ENCODE results near the gene CAPN9.
"Not testable (repeated sequence)": the region's sequence is repeated elsewhere in the genome, so short reads cannot be mapped to it uniquely, and the experiment has no call there.

CAPN9 gene, protein sequence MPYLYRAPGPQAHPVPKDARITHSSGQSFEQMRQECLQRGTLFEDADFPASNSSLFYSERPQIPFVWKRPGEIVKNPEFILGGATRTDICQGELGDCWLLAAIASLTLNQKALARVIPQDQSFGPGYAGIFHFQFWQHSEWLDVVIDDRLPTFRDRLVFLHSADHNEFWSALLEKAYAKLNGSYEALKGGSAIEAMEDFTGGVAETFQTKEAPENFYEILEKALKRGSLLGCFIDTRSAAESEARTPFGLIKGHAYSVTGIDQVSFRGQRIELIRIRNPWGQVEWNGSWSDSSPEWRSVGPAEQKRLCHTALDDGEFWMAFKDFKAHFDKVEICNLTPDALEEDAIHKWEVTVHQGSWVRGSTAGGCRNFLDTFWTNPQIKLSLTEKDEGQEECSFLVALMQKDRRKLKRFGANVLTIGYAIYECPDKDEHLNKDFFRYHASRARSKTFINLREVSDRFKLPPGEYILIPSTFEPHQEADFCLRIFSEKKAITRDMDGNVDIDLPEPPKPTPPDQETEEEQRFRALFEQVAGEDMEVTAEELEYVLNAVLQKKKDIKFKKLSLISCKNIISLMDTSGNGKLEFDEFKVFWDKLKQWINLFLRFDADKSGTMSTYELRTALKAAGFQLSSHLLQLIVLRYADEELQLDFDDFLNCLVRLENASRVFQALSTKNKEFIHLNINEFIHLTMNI

DNA sequence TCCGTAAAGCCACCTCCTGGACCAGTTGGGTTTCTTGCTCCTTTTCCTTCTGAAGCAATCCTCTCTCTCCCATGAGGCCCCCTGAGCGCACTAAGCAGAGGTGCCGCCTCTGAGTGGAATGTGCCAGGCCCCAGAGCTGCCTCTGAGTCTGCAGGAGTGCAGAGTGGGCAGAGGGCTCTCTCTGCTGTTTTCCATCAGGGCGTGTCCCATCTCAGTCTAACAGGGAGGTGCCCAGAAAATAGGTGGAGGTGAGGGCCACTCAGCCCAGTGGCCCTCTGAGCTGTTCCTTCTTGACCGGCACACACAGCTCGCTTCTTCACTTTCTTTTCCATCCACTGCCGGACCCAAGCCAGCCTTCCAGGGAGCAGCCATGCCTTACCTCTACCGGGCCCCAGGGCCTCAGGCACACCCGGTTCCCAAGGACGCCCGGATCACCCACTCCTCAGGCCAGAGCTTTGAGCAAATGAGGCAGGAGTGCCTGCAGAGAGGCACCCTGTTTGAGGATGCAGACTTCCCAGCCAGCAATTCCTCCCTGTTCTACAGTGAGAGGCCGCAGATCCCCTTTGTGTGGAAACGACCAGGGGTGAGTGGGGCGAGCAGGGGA lies at the start of gene CAPN9:
TSS of gene CAPN9 (plus strand) at position 262 of the 604 bp plus-strand sequence. CDS start at position 371, 109 bp downstream.
- H3K4me3 Mint-ChIP-seq, result no peak within 1 kb of the TSS
- no peaks in the 10 kb centered on the region for H3K36me3 Mint-ChIP-seq (ENCODE audit: low read depth)
- peaks cover 8% of the 10 kb centered on the region for H3K27me3 Mint-ChIP-seq (ENCODE audit: low read depth)
- peaks cover 50% of the 10 kb centered on the region for H3K4me1 Mint-ChIP-seq
- TF ChIP-seq, protein P1, sequence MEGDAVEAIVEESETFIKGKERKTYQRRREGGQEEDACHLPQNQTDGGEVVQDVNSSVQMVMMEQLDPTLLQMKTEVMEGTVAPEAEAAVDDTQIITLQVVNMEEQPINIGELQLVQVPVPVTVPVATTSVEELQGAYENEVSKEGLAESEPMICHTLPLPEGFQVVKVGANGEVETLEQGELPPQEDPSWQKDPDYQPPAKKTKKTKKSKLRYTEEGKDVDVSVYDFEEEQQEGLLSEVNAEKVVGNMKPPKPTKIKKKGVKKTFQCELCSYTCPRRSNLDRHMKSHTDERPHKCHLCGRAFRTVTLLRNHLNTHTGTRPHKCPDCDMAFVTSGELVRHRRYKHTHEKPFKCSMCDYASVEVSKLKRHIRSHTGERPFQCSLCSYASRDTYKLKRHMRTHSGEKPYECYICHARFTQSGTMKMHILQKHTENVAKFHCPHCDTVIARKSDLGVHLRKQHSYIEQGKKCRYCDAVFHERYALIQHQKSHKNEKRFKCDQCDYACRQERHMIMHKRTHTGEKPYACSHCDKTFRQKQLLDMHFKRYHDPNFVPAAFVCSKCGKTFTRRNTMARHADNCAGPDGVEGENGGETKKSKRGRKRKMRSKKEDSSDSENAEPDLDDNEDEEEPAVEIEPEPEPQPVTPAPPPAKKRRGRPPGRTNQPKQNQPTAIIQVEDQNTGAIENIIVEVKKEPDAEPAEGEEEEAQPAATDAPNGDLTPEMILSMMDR (IDR thresholded peaks at IDR 0.05; ENCODE audit: unreplicated experiment in 3 of 3), result no peak
- H3K27ac Mint-ChIP-seq, result peak within 1 kb of the TSS; percentile 37 to 69 (median 44)
- H3K9me3 Mint-ChIP-seq, result no peaks in the 10 kb centered on the region

DNA sequence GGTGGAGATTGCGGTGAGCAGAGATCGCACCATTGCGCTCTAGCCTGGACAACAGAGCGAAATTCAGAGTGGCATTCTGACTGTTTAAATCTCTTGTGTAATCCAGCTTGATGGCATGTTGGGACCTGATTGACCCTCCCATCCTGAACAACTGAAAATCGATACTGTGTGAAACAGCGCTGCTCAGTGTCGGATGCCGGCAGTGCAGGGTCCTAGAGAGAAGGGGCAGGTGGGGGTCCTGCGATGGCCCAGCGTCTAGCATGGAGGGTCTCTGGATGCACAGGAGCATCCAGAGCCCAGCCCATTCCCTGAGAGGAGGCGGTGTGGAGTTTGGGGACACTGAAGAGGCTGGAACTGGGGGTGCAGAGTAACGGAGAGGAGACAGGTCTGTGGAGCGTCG lies 49.1 kb upstream of the CAPN9 start:
- Mint-ChIP-seq H3K27me3 (ENCODE audit: low read depth) (peaks cover 3% of the 10 kb centered on the region), H3K36me3 (ENCODE audit: low read depth) (peaks cover 5% of the 10 kb centered on the region), H3K4me3 (no peak overlapping the region), H3K27ac (no peak overlapping the region), H3K4me1 (peaks cover 26% of the 10 kb centered on the region), H3K9me3 (no peaks in the 10 kb centered on the region)
- TF ChIP-seq, protein P1 (IDR thresholded peaks at IDR 0.05; ENCODE audit: unreplicated experiment in 3 of 3), result no peak

DNA sequence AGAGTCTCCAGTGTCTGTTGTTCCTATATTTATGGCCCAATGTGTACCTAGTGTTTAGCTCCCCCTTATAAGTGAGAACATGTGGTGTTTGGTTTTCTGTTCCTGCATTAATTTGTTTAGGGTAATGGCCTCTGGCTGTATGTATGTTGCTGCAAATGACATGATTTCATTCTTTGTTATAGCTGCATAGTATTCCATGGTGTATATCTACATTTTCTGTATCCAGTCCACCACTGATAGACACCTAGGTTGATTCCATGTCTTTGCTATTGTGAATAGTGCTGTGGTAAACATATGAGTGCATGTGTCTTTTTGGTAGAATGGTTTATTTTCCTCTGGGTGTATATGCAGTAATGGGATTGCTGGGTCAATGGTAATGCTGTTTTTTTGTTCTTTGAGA lies 48.2 kb upstream of the CAPN9 start:
- H3K27ac Mint-ChIP-seq; H3K27me3 Mint-ChIP-seq (ENCODE audit: low read depth); H3K4me3 Mint-ChIP-seq; H3K9me3 Mint-ChIP-seq; H3K36me3 Mint-ChIP-seq (ENCODE audit: low read depth): not testable (repeated sequence)
- peaks cover 26% of the 10 kb centered on the region for H3K4me1 Mint-ChIP-seq

DNA sequence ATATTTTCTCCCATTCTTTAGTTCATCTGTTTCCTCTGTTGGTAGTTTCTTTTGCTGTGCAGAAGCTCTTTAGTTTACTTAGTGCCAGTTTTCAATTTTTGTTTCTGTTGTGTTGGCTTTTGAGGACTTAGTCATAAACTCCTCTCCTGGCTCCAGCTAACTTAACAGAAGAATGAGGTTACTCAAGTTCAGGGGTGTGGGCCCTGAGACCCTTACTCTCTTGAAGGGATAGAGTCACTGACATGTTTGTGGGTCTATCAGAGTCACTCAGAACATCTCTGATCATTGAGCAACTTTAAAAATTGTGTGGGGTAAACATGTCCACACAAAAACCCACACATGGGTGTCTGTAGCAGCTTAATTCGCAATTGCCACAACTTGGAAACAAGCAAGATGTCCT lies 47.5 kb upstream of the CAPN9 start:
- H3K36me3 Mint-ChIP-seq (ENCODE audit: low read depth), result no peaks in the 10 kb centered on the region
- H3K27ac Mint-ChIP-seq, result no peak overlapping the region
- TF ChIP-seq, protein P1 (IDR thresholded peaks at IDR 0.05; ENCODE audit: unreplicated experiment in 3 of 3), result no peak
- no peak overlapping the region for H3K4me3 Mint-ChIP-seq
- H3K9me3 Mint-ChIP-seq, result no peaks in the 10 kb centered on the region
- peaks cover 3% of the 10 kb centered on the region for H3K27me3 Mint-ChIP-seq (ENCODE audit: low read depth)
- peaks cover 26% of the 10 kb centered on the region for H3K4me1 Mint-ChIP-seq

DNA sequence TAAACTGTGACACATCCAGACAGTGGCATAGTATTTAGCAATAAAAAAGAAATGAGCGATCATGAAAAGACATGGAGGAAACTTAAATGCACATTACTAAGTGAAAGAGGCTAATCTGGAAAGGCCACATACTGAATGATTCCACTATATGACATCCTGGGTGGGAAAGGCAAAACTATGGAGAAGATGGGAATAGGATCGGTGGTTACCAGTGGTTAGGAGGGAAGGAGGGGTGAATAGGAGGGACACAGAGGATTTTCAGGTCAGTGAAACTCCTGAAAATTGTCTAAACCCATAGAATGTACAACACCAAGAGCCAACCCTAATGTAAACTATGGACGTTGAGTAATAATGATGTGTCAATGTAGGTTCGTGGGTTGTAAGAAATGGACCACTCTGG lies 47.1 kb upstream of the CAPN9 start:
- Mint-ChIP-seq H3K27me3 (ENCODE audit: low read depth) (peaks cover 7% of the 10 kb centered on the region), H3K9me3 (no peaks in the 10 kb centered on the region), H3K36me3 (ENCODE audit: low read depth) (no peaks in the 10 kb centered on the region), H3K27ac (no peak overlapping the region), H3K4me1 (peaks cover 26% of the 10 kb centered on the region), H3K4me3 (no peak overlapping the region)
- TF ChIP-seq, protein P1 (IDR thresholded peaks at IDR 0.05; ENCODE audit: unreplicated experiment in 3 of 3), result no peak

DNA sequence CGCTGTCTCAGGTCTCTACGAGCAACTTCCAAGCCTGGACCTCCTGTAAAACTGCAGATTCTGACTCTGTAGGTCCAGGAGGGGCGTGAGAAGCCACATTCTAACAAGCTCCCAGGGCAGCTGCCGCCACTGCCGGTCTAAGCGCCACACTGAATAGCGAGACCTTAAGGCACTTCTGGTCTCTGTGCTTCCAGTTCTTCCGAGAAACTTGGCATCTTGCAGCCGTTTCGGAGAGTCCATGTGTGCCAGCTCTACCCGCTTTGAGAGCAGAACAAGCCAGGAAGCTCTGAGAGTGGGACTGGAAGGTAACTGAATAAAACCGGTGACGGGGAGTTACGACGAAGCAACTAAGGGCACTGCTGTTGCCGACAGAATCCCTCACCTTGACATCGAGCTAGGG lies 45.8 kb upstream of the CAPN9 start:
- no peaks in the 10 kb centered on the region for H3K36me3 Mint-ChIP-seq (ENCODE audit: low read depth)
- no peaks in the 10 kb centered on the region for H3K9me3 Mint-ChIP-seq
- TF ChIP-seq, protein P1 (IDR thresholded peaks at IDR 0.05; ENCODE audit: unreplicated experiment in 3 of 3), result no peak
- peaks cover 8% of the 10 kb centered on the region for H3K27me3 Mint-ChIP-seq (ENCODE audit: low read depth)
- H3K27ac Mint-ChIP-seq, result no peak overlapping the region
- H3K4me1 Mint-ChIP-seq, result peaks cover 20% of the 10 kb centered on the region
- H3K4me3 Mint-ChIP-seq, result no peak overlapping the region
